ENCODE measurements around the gene FUBP3. TPM values are rescaled to one million over a fixed set of nuclear protein-coding genes. Genes with fewer than 3 reads are reported as not detected.

The FUBP3 gene
- total RNA-seq, 4 donors from 2014 or later: 10.4 to 75.1 (median 13.0) TPM

DNA sequence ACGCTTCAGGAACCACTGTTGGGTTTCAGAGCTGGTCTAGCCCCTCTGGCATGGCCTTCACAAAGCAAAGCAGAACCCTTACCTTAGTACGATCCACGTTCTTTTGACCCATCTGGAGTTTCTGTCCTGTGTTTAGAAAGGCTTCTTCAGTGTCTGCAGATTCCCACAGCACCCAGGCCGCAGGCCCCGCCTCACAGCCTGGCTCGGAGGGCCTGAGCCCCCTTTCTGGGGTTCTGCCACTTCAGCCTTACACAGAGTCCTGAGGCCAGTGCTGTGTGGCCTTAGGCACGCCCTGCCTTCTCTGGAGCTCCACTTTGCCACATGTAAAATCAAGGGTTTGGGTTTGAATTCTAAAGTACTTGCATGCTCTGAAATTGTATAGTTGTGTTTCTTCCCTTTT lies 53.5 kb downstream of the FUBP3 start:
- TF ChIP-seq, protein P1, sequence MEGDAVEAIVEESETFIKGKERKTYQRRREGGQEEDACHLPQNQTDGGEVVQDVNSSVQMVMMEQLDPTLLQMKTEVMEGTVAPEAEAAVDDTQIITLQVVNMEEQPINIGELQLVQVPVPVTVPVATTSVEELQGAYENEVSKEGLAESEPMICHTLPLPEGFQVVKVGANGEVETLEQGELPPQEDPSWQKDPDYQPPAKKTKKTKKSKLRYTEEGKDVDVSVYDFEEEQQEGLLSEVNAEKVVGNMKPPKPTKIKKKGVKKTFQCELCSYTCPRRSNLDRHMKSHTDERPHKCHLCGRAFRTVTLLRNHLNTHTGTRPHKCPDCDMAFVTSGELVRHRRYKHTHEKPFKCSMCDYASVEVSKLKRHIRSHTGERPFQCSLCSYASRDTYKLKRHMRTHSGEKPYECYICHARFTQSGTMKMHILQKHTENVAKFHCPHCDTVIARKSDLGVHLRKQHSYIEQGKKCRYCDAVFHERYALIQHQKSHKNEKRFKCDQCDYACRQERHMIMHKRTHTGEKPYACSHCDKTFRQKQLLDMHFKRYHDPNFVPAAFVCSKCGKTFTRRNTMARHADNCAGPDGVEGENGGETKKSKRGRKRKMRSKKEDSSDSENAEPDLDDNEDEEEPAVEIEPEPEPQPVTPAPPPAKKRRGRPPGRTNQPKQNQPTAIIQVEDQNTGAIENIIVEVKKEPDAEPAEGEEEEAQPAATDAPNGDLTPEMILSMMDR (IDR thresholded peaks at IDR 0.05 in 4 of 5, conservative IDR thresholded peaks at IDR 0.05 in 1 of 5): no peak
- no peak for TF ChIP-seq POLR2A (IDR thresholded peaks at IDR 0.05)
- Histone ChIP-seq H3K9me3 (no peaks in the 10 kb centered on the region), H3K27ac (no peak overlapping the region), H3K27me3 (no peaks in the 10 kb centered on the region), H3K4me3 (no peak overlapping the region), H3K36me3 (peaks cover 2 to 78% of the 10 kb centered on the region in 2 donors), H3K4me1 (no peaks in the 10 kb centered on the region)
- ATAC-seq: no peak
- DNase-seq: no peak
- intact Hi-C loops (cut with DNase I; ENCODE audit: low total_unique reads): no loop called here
- in situ Hi-C loops (cut with MboI; ENCODE audit: low sequenced_read_pairs in 4 of 4): no loop called here

DNA sequence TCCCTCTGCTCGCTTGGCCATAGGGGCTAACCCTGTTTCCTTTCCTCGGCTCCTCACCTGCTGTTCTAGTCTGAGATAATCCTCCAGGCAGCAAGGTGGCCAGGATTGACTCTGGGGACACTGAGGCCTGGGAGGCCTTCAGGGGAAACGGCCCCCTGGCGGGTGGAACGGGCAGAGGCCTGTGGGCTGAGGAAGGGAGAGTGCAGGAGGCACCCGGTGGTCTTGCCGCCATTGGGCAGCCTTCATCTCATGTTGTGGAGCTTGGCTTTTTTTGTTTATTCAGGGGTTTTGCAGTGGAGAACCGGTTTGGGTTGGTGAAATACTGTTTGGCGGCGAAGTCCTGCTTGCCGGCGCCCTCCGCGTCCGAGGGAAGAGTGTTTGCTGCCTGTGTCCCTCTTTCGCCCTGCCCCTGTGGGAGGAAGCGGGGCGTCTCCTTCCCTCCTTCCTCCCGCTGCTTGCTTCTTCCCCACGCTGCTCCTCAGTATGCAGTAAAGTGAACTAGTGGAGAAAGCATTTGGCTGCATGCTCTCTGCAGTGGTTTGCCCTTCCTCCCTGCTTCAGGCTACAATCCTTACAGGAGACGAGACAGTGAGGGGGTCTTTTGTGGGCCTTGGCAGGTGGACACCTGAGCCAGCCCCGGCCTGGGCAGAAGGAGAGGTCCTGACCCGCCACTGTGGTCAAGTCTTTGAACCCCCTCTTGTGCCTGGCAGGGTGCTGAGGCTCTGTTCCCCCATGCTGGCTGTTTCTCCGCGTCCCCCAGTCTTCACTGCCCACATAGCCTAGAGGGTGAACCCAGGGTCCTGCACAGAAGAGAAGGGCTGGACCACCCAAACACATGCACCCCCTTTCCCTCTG lies 54.2 kb downstream of the FUBP3 start:
- no peak for TF ChIP-seq POLR2A (IDR thresholded peaks at IDR 0.05)
- TF ChIP-seq, protein P1 (IDR thresholded peaks at IDR 0.05 in 4 of 5, conservative IDR thresholded peaks at IDR 0.05 in 1 of 5): no peak
- H3K27ac ChIP-seq: no peak overlapping the region
- ATAC-seq (no peak), DNase-seq (no peak)
- no peaks in the 10 kb centered on the region for H3K4me1 ChIP-seq
- H3K9me3 ChIP-seq: no peaks in the 10 kb centered on the region
- peaks cover 2 to 78% of the 10 kb centered on the region in 2 donors for H3K36me3 ChIP-seq
- intact Hi-C loops (cut with DNase I; ENCODE audit: low total_unique reads): no loop called here
- in situ Hi-C loops (cut with MboI; ENCODE audit: low sequenced_read_pairs in 4 of 4): no loop called here
- H3K27me3 ChIP-seq: no peaks in the 10 kb centered on the region
- H3K4me3 ChIP-seq: no peak overlapping the region

DNA sequence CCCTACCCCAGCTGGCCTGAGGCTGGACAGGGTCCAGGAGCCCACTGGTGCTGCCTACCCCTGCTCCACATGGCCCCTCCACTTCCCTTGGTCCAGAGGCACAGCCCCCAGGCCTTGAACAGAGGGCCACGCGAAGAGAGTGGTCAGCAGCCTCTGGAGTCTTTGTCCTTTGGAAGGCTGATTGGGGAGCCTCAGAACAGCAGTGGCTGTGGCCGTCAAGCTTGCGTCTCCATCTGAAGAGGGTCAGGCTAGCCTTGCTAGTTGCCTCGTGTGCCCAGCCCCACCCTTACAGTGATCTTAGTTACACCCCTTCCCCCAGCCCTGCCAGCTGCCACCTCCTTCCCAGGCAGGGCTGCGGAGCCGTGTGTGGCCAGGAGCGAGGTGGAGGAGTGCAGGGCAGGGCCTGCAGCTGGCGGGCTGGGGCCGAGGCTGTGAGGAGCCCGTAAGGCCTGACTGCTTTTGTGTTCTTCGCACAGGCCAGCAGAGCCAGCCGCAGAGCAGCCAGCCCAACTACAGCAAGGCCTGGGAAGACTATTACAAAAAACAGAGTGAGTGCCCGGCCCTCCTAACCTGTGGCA lies 54.9 kb downstream of the FUBP3 start:
- TF ChIP-seq, protein P1 (IDR thresholded peaks at IDR 0.05 in 4 of 5, conservative IDR thresholded peaks at IDR 0.05 in 1 of 5): no peak
- no peak for TF ChIP-seq POLR2A (IDR thresholded peaks at IDR 0.05)
- Histone ChIP-seq H3K36me3 (peaks cover 2 to 76% of the 10 kb centered on the region in 2 donors), H3K9me3 (no peaks in the 10 kb centered on the region), H3K4me3 (no peak overlapping the region), H3K4me1 (no peaks in the 10 kb centered on the region), H3K27me3 (no peaks in the 10 kb centered on the region), H3K27ac (no peak overlapping the region)
- DNase-seq (no peak), ATAC-seq (no peak)
- intact Hi-C loops (cut with DNase I; ENCODE audit: low total_unique reads) (no loop called here), in situ Hi-C loops (cut with MboI; ENCODE audit: low sequenced_read_pairs in 4 of 4) (no loop called here)

DNA sequence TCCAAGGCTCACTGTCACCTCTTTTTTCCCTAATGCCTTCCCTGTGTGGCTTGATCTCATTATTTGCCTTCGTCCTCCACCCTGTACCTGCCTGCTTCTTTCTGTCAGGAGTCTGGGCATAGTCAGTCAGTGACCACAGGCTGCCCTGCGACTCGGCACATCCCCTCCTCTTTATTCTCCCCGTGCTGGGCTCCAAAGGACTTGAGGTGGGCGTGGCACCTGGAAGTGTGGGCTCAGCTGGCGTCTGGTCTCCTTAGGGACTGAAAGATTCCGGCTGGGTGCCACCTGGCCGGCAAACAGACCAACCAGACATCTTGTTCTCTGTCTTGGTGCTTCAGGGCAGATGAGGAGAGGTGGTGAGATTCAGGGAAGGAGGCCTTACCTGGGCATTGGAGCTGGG lies 55.4 kb downstream of the FUBP3 start:
- no peaks in the 10 kb centered on the region for H3K4me1 ChIP-seq
- H3K9me3 ChIP-seq: no peaks in the 10 kb centered on the region
- TF ChIP-seq, protein P1 (IDR thresholded peaks at IDR 0.05 in 4 of 5, conservative IDR thresholded peaks at IDR 0.05 in 1 of 5): no peak
- TF ChIP-seq POLR2A (IDR thresholded peaks at IDR 0.05): no peak
- no peaks in the 10 kb centered on the region for H3K27me3 ChIP-seq
- in situ Hi-C loops (cut with MboI; ENCODE audit: low sequenced_read_pairs in 4 of 4): no loop called here
- H3K4me3 ChIP-seq: no peak overlapping the region
- no peak for ATAC-seq
- intact Hi-C loops (cut with DNase I; ENCODE audit: low total_unique reads): no loop called here
- DNase-seq: no peak
- H3K27ac ChIP-seq: no peak overlapping the region
- H3K36me3 ChIP-seq: peaks cover 2 to 72% of the 10 kb centered on the region in 2 donors

All from gastrocnemius medialis (tissue), 4 donors.